Activated naive CD4-positive, alpha-beta T cell treated with anti-CD3 and anti-CD28 coated beads for 36 hours (primary cell): ENCODE results near the gene AHI1. TPM values are rescaled to one million over a fixed set of nuclear protein-coding genes. Genes with fewer than 3 reads are reported as not detected.

Experiments used
- CTCF ChIA-PET: fragments of 350-600 bp; sonication (Branson Sonifier 250); formaldehyde crosslinking; loops from one replicate; lab custom pipeline; 2021; ENCODE audit warnings: antibody characterized with exemption; lab: Charles Lee
- DNase-seq: peaks from one replicate; pipeline ENCODE4 v3.0.0-alpha.2; 2020
- H3K27ac Mint-ChIP-seq: one replicate; pipeline ENCODE4 v1.8.0; 2021; ENCODE audit warnings: mild to moderate bottlenecking, mixed read lengths
- H3K27me3 Mint-ChIP-seq: one replicate; pipeline ENCODE4 v1.8.0; 2021; ENCODE audit warnings: low read depth, mixed read lengths
- H3K36me3 Mint-ChIP-seq: one replicate; pipeline ENCODE4 v1.8.0; 2021; ENCODE audit warnings: low read depth, mixed read lengths
- H3K4me1 Mint-ChIP-seq: one replicate; pipeline ENCODE4 v1.8.0; 2021; ENCODE audit warnings: low read depth, mixed read lengths
- H3K4me3 Mint-ChIP-seq: one replicate; pipeline ENCODE4 v1.8.0; 2021; ENCODE audit warnings: mild to moderate bottlenecking, moderate library complexity, mixed read lengths
- H3K9me3 Mint-ChIP-seq: one replicate; pipeline ENCODE4 v1.8.0; 2021; ENCODE audit warnings: mixed read lengths
- intact Hi-C: fragments of 100-400 bp; cut with micrococcal nuclease; formaldehyde crosslinking; loops from one replicate; pipeline ENCODE4 v1.15.1; 2023
- total RNA-seq, 2 experiments: library from RNA; stranded (reverse); gene quantifications; one replicate each; pipeline ENCODE4 v1.2.3, GENCODE V29; 2021

Gene AHI1
- total RNA-seq = 10 to 100 TPM; 17.8 to 18.8 TPM

GRCh38 chr6:135497412-135498184, at the start of gene AHI1:
Gene AHI1, minus strand, starts transcription at chr6:135497740. Its CDS starts 5,503 bp downstream, at chr6:135492237.
- H3K27me3 Mint-ChIP-seq = no peaks in the 10 kb centered on the region
- H3K4me3 Mint-ChIP-seq = no peak within 1 kb of the TSS
- H3K36me3 Mint-ChIP-seq = peaks cover 10% of the 10 kb centered on the region
- no peak within 1 kb of the TSS for H3K27ac Mint-ChIP-seq
- no peaks in the 10 kb centered on the region for H3K9me3 Mint-ChIP-seq
- CTCF ChIA-PET = interaction anchor here (0.7 to 1.8 kb wide), 2 partner anchors 10 to 464 kb away, joined by 3 to 6 read pairs; no protein-coding TSS in a partner anchor
- peaks cover 16% of the 10 kb centered on the region for H3K4me1 Mint-ChIP-seq
- peak; percentile 85 for DNase-seq
- intact Hi-C loops = loop anchor here (1.0 to 5.0 kb wide), 9 partner anchors 47 to 1720 kb away; partner anchors contain the start of genes BCLAF1, HBS1L, IFNGR1 and MTFR2

DNA sequence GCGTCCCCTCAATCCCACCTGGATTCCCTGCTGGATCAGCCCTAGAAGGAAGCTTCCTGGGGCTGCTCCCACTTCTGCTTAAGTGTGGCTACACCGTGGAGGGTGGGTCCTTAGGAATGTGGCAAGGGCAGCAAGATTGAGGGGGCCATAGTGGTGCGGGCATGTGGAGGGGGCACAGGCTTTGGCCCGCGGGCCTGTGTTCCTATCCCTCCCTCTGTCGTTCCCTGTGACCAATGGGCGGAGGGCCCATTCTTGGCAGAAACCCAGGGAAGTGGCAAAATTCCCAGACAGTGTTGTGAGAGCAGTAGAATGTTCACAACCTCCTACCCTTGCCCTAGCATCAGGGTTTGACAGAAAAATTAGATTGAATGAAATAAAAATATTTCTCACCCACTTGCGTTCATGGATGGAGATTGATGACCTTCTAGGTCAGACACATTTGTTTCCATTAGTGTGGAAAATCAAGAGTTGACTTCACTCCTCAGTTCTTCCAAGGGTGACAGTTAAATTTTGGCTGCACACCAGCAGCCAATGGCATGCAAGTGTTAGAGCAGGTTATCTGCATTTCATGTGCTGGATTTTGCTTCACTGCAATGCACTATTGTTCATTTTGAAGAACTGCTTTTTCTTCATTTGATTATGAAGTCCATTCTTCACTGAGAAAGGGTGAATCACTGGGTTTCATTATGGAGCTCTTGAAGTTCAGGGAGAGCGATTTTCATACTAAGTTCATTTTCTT, 49.3 kb upstream of the AHI1 start:
- no peak for DNase-seq
- Mint-ChIP-seq H3K9me3 (no peaks in the 10 kb centered on the region), H3K4me3 (no peak overlapping the region), H3K27ac (no peak overlapping the region), H3K4me1 (no peaks in the 10 kb centered on the region), H3K27me3 (peaks cover 3% of the 10 kb centered on the region), H3K36me3 (no peaks in the 10 kb centered on the region)
- CTCF ChIA-PET = no interaction called here
- intact Hi-C loops = no loop called here

- H3K36me3 Mint-ChIP-seq = no peaks in the 10 kb centered on the region
- H3K4me1 Mint-ChIP-seq = no peaks in the 10 kb centered on the region
- H3K27ac Mint-ChIP-seq = no peak overlapping the region
- H3K27me3 Mint-ChIP-seq = peaks cover 5% of the 10 kb centered on the region
- CTCF ChIA-PET = no interaction called here
- intact Hi-C loops = no loop called here
- DNase-seq = no peak
- H3K9me3 Mint-ChIP-seq = no peaks in the 10 kb centered on the region
- no peak overlapping the region for H3K4me3 Mint-ChIP-seq
These were observed 48.7 kb upstream of the AHI1 start for GRCh38 chr6:135546206-135546605.

DNA sequence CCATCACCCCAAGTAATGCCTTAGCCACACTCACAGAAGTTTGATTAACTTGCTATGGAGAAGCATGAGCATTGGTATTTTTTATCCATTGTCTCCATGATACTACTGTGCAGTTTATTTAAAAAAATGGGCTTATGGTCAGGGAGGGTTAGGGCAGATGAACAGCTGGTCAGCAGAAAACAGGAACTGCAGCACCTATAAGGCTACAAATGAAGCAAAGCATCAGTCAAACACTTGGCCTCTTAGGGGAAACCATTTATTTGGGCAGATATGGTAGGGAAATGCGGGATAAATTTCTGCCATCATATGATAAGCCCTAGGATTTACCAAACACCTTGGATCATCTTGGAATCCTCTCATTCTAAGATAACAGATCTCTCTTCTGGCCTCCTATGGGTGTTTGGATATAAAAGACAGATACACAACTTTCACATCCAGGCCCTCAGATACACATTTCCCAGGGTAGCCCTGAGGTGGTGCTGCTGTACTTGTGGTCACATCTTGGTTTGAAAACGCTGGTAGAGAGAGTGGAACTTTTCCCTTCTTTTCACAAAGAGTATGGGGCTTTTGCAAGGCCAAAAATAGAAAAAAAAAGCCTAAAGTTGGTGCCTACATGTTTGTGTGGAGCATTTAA, 42.8 kb upstream of the AHI1 start:
- Mint-ChIP-seq H3K4me1 (peaks cover 13% of the 10 kb centered on the region), H3K4me3 (no peak overlapping the region), H3K9me3 (no peaks in the 10 kb centered on the region), H3K27me3 (peaks cover 5% of the 10 kb centered on the region), H3K27ac (no peak overlapping the region), H3K36me3 (no peaks in the 10 kb centered on the region)
- CTCF ChIA-PET = interaction anchor here (0.8 to 1.5 kb wide), 3 partner anchors 292 to 686 kb away, joined by 3 to 4 read pairs (median 3); no protein-coding TSS in a partner anchor
- DNase-seq = peak; percentile 30
- intact Hi-C loops = no loop called here

DNA sequence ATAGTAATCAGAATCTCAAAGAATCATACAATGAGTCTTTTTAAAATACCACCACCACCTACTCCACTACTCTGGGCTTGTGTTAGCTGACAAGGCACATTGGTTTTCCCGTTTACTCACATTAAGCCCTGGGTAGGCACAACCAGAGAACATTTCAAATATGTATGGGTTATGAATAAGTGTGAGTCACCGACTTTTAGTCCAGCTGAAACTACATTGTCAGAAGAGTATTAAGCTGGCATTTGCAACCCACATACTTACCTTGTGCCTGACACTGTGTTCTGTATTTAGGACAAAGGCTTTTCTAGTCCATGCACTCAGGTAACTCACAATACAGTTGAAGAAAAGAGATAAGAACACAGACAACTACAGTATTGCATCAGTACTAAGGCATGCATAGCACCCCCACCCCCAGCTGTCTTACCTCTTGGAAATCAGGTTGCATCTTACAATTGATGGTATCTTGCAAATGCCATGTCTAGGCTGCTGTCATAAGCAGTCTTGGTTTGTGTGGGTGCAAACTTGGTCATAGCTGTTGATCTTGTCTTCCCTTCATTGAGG, 40.3 kb upstream of the AHI1 start:
- CTCF ChIA-PET = interaction anchor here (0.8 to 3.8 kb wide), 3 partner anchors 346 to 688 kb away, joined by 3 to 22 read pairs (median 10); no protein-coding TSS in a partner anchor
- Mint-ChIP-seq H3K27ac (no peak overlapping the region), H3K9me3 (no peaks in the 10 kb centered on the region), H3K27me3 (peaks cover 5% of the 10 kb centered on the region), H3K36me3 (no peaks in the 10 kb centered on the region), H3K4me1 (peaks cover 13% of the 10 kb centered on the region), H3K4me3 (no peak overlapping the region)
- intact Hi-C loops = loop anchor here (1.0 to 10.0 kb wide), 5 partner anchors 87 to 779 kb away; no protein-coding TSS in a partner anchor
- DNase-seq = peak; percentile 19

DNA sequence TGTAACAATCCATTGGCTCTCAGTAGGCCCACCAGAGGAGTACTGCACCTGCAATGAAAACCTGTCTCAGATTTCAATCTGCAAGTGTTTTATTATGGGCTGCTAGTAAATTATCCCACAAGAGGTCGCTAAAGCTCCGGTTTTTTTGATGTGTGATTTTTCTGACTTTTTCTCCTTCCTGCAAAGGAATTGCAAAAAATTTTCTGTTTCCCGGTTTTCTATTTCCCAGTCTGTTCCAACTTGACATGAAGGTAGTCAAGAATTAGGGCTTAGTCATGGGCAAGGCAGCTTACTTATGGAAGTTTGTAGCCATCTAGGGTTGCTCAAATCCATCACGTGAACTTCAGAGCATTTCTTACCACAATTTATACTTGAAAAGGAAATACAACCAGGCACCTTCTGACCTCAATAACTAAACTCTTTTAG, 38.5 kb upstream of the AHI1 start:
- intact Hi-C loops = loop anchor here (1.0 to 10.0 kb wide), 8 partner anchors 30 to 781 kb away; no protein-coding TSS in a partner anchor
- Mint-ChIP-seq H3K4me1 (peaks cover 13% of the 10 kb centered on the region), H3K27ac (no peak overlapping the region), H3K9me3 (no peaks in the 10 kb centered on the region), H3K36me3 (no peaks in the 10 kb centered on the region), H3K4me3 (no peak overlapping the region), H3K27me3 (no peaks in the 10 kb centered on the region)
- CTCF ChIA-PET = interaction anchor here (0.6 to 3.8 kb wide), 24 partner anchors 9 to 1283 kb away, joined by 3 to 24 read pairs (median 4); no protein-coding TSS in a partner anchor
- DNase-seq = no peak

GRCh38 chr6:135534773-135535380, 37.3 kb upstream of the AHI1 start:
- Mint-ChIP-seq H3K27me3 (no peaks in the 10 kb centered on the region), H3K4me3 (no peak overlapping the region)

DNA sequence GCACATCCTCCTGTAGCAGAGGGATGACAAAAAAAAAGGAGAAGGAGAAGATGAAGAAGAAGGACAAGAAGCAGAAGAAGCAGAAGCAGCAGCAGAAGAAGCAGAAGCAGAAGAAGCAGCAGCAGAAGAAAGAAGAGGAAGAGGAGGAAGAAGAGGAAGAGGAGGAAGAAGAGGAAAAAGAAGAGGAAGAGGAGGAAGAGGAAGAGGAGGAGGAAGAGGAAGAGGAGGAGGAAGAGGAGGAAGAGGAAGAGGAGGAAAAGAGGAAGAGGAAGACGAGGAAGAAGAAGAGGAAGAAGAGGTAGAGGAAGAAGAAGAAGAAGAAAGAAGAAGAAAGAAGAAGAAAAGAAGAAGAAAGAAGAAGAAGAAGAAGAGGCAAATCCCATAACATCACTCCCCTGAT, 35.0 kb upstream of the AHI1 start:
- H3K27ac Mint-ChIP-seq = no peak overlapping the region
- CTCF ChIA-PET = no interaction called here
- H3K4me1 Mint-ChIP-seq = peaks cover 9% of the 10 kb centered on the region
- intact Hi-C loops = loop anchor here (10.0 kb wide), 1 partner anchor 502 kb away; no protein-coding TSS in a partner anchor
- no peak for DNase-seq
- no peaks in the 10 kb centered on the region for H3K9me3 Mint-ChIP-seq
- no peak overlapping the region for H3K4me3 Mint-ChIP-seq
- no peaks in the 10 kb centered on the region for H3K36me3 Mint-ChIP-seq
- H3K27me3 Mint-ChIP-seq = no peaks in the 10 kb centered on the region

More at GRCh38 chr6:135534773-135535380, 37.3 kb upstream of the AHI1 start:
- CTCF ChIA-PET = interaction anchor here (0.6 to 3.8 kb wide), 17 partner anchors 19 to 782 kb away, joined by 3 to 24 read pairs (median 4); no protein-coding TSS in a partner anchor
- peaks cover 13% of the 10 kb centered on the region for H3K4me1 Mint-ChIP-seq
- no peak for DNase-seq
- H3K27ac Mint-ChIP-seq = no peak overlapping the region
- H3K36me3 Mint-ChIP-seq = no peaks in the 10 kb centered on the region
- intact Hi-C loops = loop anchor here (5.0 to 10.0 kb wide), 2 partner anchors 227 to 500 kb away; no protein-coding TSS in a partner anchor
- no peaks in the 10 kb centered on the region for H3K9me3 Mint-ChIP-seq

GRCh38 chr6:135531954-135532490, 34.5 kb upstream of the AHI1 start:
- Mint-ChIP-seq H3K27ac (no peak overlapping the region), H3K4me3 (no peak overlapping the region), H3K27me3 (no peaks in the 10 kb centered on the region), H3K9me3 (no peaks in the 10 kb centered on the region), H3K36me3 (no peaks in the 10 kb centered on the region), H3K4me1 (peaks cover 6% of the 10 kb centered on the region)
- no peak for DNase-seq
- CTCF ChIA-PET = no interaction called here
- intact Hi-C loops = loop anchor here (10.0 kb wide), 1 partner anchor 503 kb away; no protein-coding TSS in a partner anchor

- no peak overlapping the region for H3K27ac Mint-ChIP-seq
- H3K9me3 Mint-ChIP-seq = no peaks in the 10 kb centered on the region
- H3K4me1 Mint-ChIP-seq = no peaks in the 10 kb centered on the region
- no peaks in the 10 kb centered on the region for H3K36me3 Mint-ChIP-seq
- intact Hi-C loops = loop anchor here (10.0 kb wide), 1 partner anchor 505 kb away; no protein-coding TSS in a partner anchor
- no peak overlapping the region for H3K4me3 Mint-ChIP-seq
- no peaks in the 10 kb centered on the region for H3K27me3 Mint-ChIP-seq
- no peak for DNase-seq
- CTCF ChIA-PET = no interaction called here
These were observed 32.6 kb upstream of the AHI1 start for GRCh38 chr6:135530113-135530512.

- H3K9me3 Mint-ChIP-seq = no peaks in the 10 kb centered on the region
- no peak overlapping the region for H3K27ac Mint-ChIP-seq
- no peaks in the 10 kb centered on the region for H3K27me3 Mint-ChIP-seq
- H3K4me1 Mint-ChIP-seq = no peaks in the 10 kb centered on the region
- intact Hi-C loops = no loop called here
- DNase-seq = no peak
- CTCF ChIA-PET = interaction anchor here (0.7 kb wide), 1 partner anchor 131 kb away, joined by 3 read pairs; no protein-coding TSS in a partner anchor
- H3K4me3 Mint-ChIP-seq = no peak overlapping the region
- no peaks in the 10 kb centered on the region for H3K36me3 Mint-ChIP-seq
These were observed 30.4 kb upstream of the AHI1 start for GRCh38 chr6:135527960-135528249.
